BJ (cell line): ENCODE measurements around the gene GCNT1. TPM values are rescaled to one million over a fixed set of nuclear protein-coding genes. Genes with fewer than 3 reads are reported as not detected.
A peak's percentile ranks its signal among the peaks of the same experiment; 100 is the strongest.

ENCODE experiments used
- CTCF ChIA-PET: fragments of 350-600 bp; formaldehyde crosslinking; extraction: SDS; loops from one replicate; lab custom pipeline; 2021; ENCODE audit warnings: antibody characterized with exemption, inconsistent platforms; lab: Yijun Ruan, JAX
- POLR2A ChIA-PET: fragments of 300-600 bp; sonication (Branson Sonifier 250); formaldehyde crosslinking; extraction: SDS; loops from one replicate; lab custom pipeline; 2021; ENCODE audit warnings: antibody characterized with exemption; lab: Charles Lee
- DNase-seq: peaks from one replicate; pipeline ENCODE4 v3.0.0-alpha.2; 2011; ENCODE audit warnings: low read depth
- H3K27me3 ChIP-seq: 2 replicates; pipeline ENCODE4 v1.6.0; 2011; ENCODE audit warnings: low read length; ENCODE audit not compliant: control insufficient read depth, insufficient read depth
- H3K36me3 ChIP-seq: 2 replicates; pipeline ENCODE4 v1.5.1; 2011; ENCODE audit warnings: low read length; ENCODE audit not compliant: control insufficient read depth, insufficient read depth
- H3K4me3 ChIP-seq: 2 replicates; pipeline ENCODE4 v1.5.1; 2011; ENCODE audit warnings: low read depth, mild to moderate bottlenecking, control low read depth, low read length
- polyA plus RNA-seq: library from polyadenylated mRNA; depleted of rRNA; stranded (reverse); fragments of >200 nt; gene quantifications from 2 replicates; pipeline ENCODE4 v1.2.3, GENCODE V29; 2011
- TF ChIP-seq, protein P1 (sequence below): IDR thresholded peaks from 2 replicates; pipeline ENCODE4 v1.5.1; 2011; ENCODE audit warnings: low read depth, mild to moderate bottlenecking, control low read depth, inconsistent platforms, low read length, moderate library complexity; ENCODE audit not compliant: insufficient read depth

GCNT1 gene
- polyA plus RNA-seq, 1 experiment = 23.0 TPM

DNA sequence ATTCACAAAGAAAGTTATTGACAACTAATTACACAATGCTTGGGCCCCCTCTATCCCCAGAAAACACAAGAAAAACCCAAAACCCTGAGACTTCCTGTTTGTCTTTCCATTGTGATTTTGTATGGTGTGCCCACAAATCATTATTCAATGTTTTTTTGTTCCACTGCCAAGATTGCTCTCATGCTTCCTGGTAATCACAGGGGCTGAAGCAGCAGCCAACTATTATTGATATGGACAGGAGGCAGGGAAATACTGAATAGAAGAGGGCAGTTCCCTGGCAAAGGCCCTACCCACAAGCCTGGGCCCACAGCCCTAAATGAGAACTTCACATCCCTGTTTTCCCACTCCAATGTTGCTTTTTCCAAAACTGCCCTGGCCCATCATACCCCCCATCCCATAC lies 43.3 kb upstream of the GCNT1 start:
- Histone ChIP-seq H3K4me3 (no peak overlapping the region), H3K27me3 (no peaks in the 10 kb centered on the region), H3K36me3 (no peaks in the 10 kb centered on the region)
- ChIA-PET CTCF (no interaction called here), POLR2A (no interaction called here)
- TF ChIP-seq, protein P1, sequence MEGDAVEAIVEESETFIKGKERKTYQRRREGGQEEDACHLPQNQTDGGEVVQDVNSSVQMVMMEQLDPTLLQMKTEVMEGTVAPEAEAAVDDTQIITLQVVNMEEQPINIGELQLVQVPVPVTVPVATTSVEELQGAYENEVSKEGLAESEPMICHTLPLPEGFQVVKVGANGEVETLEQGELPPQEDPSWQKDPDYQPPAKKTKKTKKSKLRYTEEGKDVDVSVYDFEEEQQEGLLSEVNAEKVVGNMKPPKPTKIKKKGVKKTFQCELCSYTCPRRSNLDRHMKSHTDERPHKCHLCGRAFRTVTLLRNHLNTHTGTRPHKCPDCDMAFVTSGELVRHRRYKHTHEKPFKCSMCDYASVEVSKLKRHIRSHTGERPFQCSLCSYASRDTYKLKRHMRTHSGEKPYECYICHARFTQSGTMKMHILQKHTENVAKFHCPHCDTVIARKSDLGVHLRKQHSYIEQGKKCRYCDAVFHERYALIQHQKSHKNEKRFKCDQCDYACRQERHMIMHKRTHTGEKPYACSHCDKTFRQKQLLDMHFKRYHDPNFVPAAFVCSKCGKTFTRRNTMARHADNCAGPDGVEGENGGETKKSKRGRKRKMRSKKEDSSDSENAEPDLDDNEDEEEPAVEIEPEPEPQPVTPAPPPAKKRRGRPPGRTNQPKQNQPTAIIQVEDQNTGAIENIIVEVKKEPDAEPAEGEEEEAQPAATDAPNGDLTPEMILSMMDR = no peak
- no peak for DNase-seq

DNA sequence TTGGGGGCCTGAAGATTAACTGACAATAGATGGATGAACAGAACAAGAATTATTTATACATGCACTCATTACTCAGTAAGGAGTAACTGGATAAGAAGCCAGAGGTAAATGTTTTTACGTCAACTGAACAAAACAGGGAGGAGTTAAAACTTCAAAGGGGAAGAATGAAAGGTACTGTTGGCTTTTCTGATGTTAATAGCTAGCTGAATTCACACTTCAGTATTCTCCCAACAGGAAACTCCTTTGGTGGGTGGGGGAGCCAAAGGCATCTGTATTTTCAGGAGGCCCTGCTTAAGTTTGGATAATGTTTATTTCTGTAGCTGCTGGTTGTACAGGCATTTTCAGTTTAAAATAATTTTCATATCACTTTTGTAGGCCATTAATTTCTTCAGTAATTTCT lies 41.6 kb upstream of the GCNT1 start:
- no peak for DNase-seq
- H3K36me3 ChIP-seq = no peaks in the 10 kb centered on the region
- TF ChIP-seq, protein P1 = no peak
- POLR2A ChIA-PET = no interaction called here
- H3K4me3 ChIP-seq = no peak overlapping the region
- CTCF ChIA-PET = interaction anchor here (1.8 kb wide), 1 partner anchor 13 kb away, joined by 4 read pairs; no protein-coding TSS in a partner anchor
- H3K27me3 ChIP-seq = no peaks in the 10 kb centered on the region

DNA sequence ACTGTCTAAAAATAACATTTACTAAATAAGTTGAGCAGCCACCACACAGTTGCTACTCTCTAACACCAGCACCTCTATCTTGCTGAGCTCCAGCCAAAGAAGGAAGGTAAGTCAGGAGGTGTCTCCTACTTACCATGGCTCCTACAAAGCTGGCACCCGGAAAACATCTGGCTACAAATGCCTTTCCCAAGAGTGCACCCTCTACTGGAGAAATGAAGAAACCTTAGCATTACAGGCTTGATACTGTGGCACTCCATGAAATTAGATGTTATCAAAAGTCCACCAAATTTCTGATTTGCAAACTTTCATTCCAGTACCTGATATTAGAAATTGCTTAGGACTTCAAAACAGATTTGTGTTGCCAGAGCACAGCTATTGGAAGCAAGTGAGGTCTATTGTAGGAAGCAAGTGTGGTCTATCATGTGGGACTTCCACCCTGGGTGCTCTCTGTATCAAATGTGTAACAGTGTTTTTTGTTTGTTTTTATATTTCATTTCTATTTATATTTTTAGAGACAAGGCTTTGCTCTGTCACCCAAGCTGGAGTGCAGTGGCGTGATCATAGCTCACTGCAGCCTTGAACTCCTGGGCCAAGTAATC lies 39.1 kb upstream of the GCNT1 start:
- Histone ChIP-seq H3K36me3 (no peaks in the 10 kb centered on the region), H3K27me3 (no peaks in the 10 kb centered on the region), H3K4me3 (no peak overlapping the region)
- POLR2A ChIA-PET = no interaction called here
- CTCF ChIA-PET = interaction anchor here (0.6 to 2.5 kb wide), 20 partner anchors 9 to 307 kb away, joined by 3 to 9 read pairs (median 4); partner anchors contain the start of gene RFK
- DNase-seq = no peak
- TF ChIP-seq, protein P1 = peak; percentile 69

DNA sequence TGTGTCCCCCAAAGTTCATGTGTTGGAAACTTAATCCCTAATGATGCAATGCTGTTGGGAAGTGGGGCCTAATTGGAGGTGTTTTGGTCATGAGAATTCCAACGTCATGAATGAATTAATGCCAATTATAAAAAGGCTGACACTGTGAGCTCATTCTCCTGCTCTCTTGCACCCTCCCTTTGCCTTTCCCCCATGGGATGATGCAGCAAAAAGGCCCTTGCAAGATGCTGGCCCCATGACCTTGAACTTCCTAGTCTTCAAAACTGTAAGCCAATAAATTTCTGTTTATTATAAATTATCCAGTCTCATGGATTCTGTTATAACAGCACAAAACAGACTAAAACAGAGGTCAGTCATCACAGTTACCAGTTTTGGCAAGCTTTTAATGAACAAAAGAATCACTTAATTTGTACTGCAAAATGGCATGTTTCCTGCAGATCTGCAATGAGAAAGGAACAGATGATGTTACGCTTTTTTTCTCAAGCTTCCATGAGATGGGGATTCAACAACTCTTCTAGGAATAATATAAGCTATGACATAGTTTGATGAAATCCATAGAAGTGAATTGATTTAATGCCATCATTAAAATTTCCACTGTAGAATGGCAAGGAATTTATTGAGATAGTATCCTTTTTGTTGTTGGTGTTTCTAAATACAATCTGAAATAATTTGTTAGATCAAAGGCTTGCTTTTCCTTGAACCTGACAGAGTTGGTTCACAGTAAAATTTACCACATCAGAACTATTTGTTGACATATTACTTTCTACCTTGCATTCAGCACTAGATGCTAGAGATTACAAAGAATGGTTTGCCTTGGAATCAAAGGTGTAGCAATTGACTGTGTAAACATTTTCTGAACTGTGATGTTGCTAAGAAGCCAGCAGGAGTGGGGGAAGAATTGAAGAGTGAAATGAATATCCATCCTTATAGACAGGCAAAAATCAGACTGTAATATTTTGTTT lies 35.5 kb upstream of the GCNT1 start:
- no peaks in the 10 kb centered on the region for H3K36me3 ChIP-seq
- H3K4me3 ChIP-seq = no peak overlapping the region
- H3K27me3 ChIP-seq = no peaks in the 10 kb centered on the region
- no peak for DNase-seq
- ChIA-PET CTCF (interaction anchor here (0.6 to 0.8 kb wide), 2 partner anchors 13 to 24 kb away, joined by 3 read pairs; no protein-coding TSS in a partner anchor), POLR2A (no interaction called here)
- TF ChIP-seq, protein P1 = no peak

DNA sequence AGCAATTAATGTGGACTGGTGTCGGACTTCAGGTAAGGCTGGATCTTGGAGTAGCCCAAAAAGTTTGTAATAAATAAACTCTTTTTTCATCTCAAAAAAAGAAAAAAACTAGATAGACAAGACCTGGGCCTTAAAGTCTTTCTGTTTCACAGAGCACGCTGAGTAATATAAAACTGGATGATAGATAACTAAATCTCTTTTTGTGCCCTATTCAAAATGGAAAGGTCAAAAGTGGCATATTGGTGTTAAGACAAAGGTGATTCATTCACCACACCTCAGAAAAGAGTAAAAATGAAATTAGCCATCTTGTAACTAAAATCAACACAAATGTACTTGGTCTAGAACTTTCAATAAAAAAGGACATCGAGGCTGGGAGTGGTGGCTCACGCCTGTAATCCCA lies 34.5 kb upstream of the GCNT1 start:
- CTCF ChIA-PET = interaction anchor here (0.8 kb wide), 1 partner anchor 23 kb away, joined by 3 read pairs; no protein-coding TSS in a partner anchor
- TF ChIP-seq, protein P1 = no peak
- POLR2A ChIA-PET = no interaction called here

More for the DNA sequence above, 34.5 kb upstream of the GCNT1 start:
- Histone ChIP-seq H3K27me3 (no peaks in the 10 kb centered on the region), H3K4me3 (no peak overlapping the region), H3K36me3 (no peaks in the 10 kb centered on the region)
- DNase-seq = no peak
